OCI-LY3 (cell line): ENCODE data around the gene RBM12.

ENCODE experiments used
- H2AFZ ChIP-seq: fragments of 200-600, 300-600 bp; shearing (Covaris generic); 2 replicates; pipeline ENCODE4 v1.6.0; 2014; ENCODE audit warnings: antibody characterized with exemption, low read depth, low read length
- H3K27ac ChIP-seq: fragments of 200-600, 300-600 bp; sonication (generic); 2 replicates; pipeline ENCODE4 v1.5.1; 2014; ENCODE audit warnings: mild to moderate bottlenecking, low read length, moderate library complexity, mixed read lengths
- H3K27me3 ChIP-seq: fragments of 200-600, 300-600 bp; sonication (generic); 2 replicates; pipeline ENCODE4 v1.6.1; 2014; ENCODE audit warnings: low read depth, low read length, mixed read lengths
- H3K36me3 ChIP-seq: fragments of 200-600, 300-600 bp; sonication (generic); replicated peaks from 2 replicates; pipeline ENCODE3; 2014; ENCODE audit warnings: low read depth, low read length, mixed read lengths
- H3K4me1 ChIP-seq: fragments of 300-600, 200-600 bp; sonication (generic); 2 replicates; pipeline ENCODE4 v1.6.1; 2014; ENCODE audit warnings: low read length, mixed read lengths
- H3K4me2 ChIP-seq: fragments of 200-600, 300-600 bp; sonication (generic); 2 replicates; pipeline ENCODE4 v1.6.1; 2014; ENCODE audit warnings: low read length, mixed read lengths
- H3K4me3 ChIP-seq: fragments of 300-600, 200-600 bp; sonication (generic); 2 replicates; pipeline ENCODE4 v1.5.1; 2014; ENCODE audit warnings: antibody characterized with exemption, mild to moderate bottlenecking, low read length, moderate library complexity
- H3K79me2 ChIP-seq: fragments of 300-600, 200-600 bp; shearing (Covaris generic); 2 replicates; pipeline ENCODE4 v1.6.1; 2014; ENCODE audit warnings: mild to moderate bottlenecking, low read length, mixed read lengths
- H3K9ac ChIP-seq: fragments of 300-600, 200-600 bp; shearing (Covaris generic); 2 replicates; pipeline ENCODE4 v1.6.0; 2014; ENCODE audit warnings: mild to moderate bottlenecking, low read length, moderate library complexity
- H3K9me3 ChIP-seq: fragments of 200-600, 300-600 bp; shearing (Covaris generic); 2 replicates; pipeline ENCODE4 v1.6.1; 2014; ENCODE audit warnings: low read length, mixed read lengths; ENCODE audit not compliant: insufficient read depth
- H4K20me1 ChIP-seq: fragments of 200-600, 300-600 bp; sonication (generic); 2 replicates; pipeline ENCODE4 v1.6.1; 2016; ENCODE audit warnings: low read length, mixed read lengths; ENCODE audit not compliant: insufficient read depth
- EZH2phosphoT487 ChIP-seq: fragments of 200-600 bp; shearing (Covaris generic); IDR thresholded peaks from 2 replicates; pipeline ENCODE4 v1.6.1; 2018; ENCODE audit warnings: antibody characterized with exemption, mixed run types, low read depth
- TF ChIP-seq, protein P1 (sequence below): fragments of 200-600, 300-600 bp; sonication (generic); IDR thresholded peaks from 2 replicates; pipeline ENCODE4 v1.5.1; 2014; ENCODE audit warnings: antibody characterized with exemption, low read length, low read depth

RBM12 gene

DNA sequence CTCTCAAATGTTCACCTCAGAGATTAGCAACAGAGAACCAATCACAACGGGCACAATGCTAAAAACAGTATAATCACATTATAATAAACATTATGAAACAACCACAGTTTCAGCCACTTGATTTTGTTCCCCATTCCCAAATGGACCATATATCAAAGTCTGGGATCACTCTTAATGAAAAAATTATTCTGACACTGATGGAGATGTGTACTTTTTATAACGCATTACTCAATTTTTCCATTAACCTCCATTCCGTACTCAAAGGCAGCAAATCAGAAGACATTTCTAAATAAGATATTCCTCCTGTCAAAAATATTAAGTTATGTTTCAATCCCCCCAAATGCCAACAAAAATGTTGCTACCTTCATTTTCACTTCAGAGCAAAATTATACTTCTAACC, 2.8 kb downstream of the RBM12 start:
- no peaks in the 10 kb centered on the region for H3K9me3 ChIP-seq
- no peak overlapping the region for H2AFZ ChIP-seq
- peaks cover 83% of the 10 kb centered on the region for H3K79me2 ChIP-seq
- peak overlapping the region; percentile 86 for H3K4me3 ChIP-seq
- TF ChIP-seq, protein P1, sequence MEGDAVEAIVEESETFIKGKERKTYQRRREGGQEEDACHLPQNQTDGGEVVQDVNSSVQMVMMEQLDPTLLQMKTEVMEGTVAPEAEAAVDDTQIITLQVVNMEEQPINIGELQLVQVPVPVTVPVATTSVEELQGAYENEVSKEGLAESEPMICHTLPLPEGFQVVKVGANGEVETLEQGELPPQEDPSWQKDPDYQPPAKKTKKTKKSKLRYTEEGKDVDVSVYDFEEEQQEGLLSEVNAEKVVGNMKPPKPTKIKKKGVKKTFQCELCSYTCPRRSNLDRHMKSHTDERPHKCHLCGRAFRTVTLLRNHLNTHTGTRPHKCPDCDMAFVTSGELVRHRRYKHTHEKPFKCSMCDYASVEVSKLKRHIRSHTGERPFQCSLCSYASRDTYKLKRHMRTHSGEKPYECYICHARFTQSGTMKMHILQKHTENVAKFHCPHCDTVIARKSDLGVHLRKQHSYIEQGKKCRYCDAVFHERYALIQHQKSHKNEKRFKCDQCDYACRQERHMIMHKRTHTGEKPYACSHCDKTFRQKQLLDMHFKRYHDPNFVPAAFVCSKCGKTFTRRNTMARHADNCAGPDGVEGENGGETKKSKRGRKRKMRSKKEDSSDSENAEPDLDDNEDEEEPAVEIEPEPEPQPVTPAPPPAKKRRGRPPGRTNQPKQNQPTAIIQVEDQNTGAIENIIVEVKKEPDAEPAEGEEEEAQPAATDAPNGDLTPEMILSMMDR: no peak
- no peak for TF ChIP-seq EZH2phosphoT487
- H3K4me2 ChIP-seq: peak overlapping the region; percentile 92
- no peak overlapping the region for H3K9ac ChIP-seq
- peaks cover 8% of the 10 kb centered on the region for H3K36me3 ChIP-seq
- H3K4me1 ChIP-seq: peaks cover 28% of the 10 kb centered on the region
- peaks cover 69% of the 10 kb centered on the region for H4K20me1 ChIP-seq
- no peak overlapping the region for H3K27ac ChIP-seq
- no peaks in the 10 kb centered on the region for H3K27me3 ChIP-seq

DNA sequence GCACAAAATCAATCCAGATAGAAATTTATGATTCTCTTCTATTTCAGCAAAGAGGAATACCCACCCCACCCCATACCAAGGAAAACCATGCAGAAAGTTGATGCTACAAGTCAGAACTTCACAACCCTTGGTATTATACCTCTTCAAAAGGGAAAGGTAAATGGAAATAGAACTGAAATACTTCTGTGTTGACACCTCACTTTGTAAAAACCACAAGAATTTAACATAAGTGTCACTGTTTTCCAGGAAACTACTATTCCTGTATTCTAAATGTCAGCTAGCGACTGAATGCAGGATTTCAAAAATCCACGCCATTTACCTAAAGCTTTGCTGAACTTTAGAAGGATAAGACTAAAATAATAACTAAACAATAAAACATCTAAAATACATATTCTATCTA, 3.6 kb downstream of the RBM12 start:
- peaks cover 28% of the 10 kb centered on the region for H3K4me1 ChIP-seq
- peak overlapping the region; percentile 92 for H3K4me2 ChIP-seq
- H3K27me3 ChIP-seq: no peaks in the 10 kb centered on the region
- H2AFZ ChIP-seq: no peak overlapping the region
- no peak for TF ChIP-seq EZH2phosphoT487
- TF ChIP-seq, protein P1: no peak
- no peak overlapping the region for H3K27ac ChIP-seq
- H3K36me3 ChIP-seq: peaks cover 8% of the 10 kb centered on the region
- H3K9me3 ChIP-seq: no peaks in the 10 kb centered on the region
- no peak overlapping the region for H3K9ac ChIP-seq
- H3K4me3 ChIP-seq: 0 out of 2 replicates have a peak overlapping the region, but pooled peaks have one; percentile 86
- H4K20me1 ChIP-seq: peaks cover 77% of the 10 kb centered on the region
- H3K79me2 ChIP-seq: peaks cover 92% of the 10 kb centered on the region

DNA sequence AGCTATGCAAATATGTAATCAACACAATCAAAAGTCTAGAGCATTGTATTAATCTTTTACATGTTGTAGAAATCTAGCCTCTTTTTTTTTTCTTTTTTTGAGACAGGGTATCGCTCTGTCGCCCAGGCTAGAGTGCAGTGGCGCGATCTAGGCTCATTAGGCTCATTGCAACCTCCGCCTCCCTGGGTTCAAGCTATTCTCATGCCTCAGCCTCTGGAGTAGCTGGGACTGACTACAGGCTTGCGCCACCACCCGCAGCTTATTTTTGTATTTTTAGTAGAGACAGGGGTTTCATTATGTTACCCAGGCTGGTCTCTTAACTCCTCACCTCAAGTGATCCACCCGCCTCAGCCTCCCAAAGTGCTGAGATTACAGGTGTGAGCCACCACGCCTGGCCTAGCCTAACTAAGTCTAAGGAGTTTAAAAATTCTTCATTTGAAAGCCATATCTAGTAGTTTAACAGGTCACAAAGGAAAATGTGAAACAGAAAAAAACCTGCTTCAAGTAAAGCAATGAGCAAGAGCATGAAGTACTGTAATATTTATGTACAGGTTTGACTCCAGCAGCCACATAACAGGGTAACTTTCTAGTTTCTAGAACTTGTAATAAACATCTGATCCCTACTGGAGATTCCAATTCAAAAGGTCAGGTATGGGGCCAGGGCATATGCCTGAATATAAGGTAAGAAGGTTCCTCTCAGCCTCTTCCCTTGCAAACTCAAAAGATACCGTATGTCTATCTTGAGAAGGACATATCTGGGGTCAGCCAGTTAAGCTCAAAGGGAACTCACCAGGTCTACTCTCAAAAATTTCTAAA, 4.4 kb downstream of the RBM12 start:
- peaks cover 10% of the 10 kb centered on the region for H3K36me3 ChIP-seq
- no peak overlapping the region for H3K27ac ChIP-seq
- H3K9ac ChIP-seq: no peak overlapping the region
- no peak overlapping the region for H3K4me3 ChIP-seq
- H3K9me3 ChIP-seq: no peaks in the 10 kb centered on the region
- TF ChIP-seq EZH2phosphoT487: no peak
- TF ChIP-seq, protein P1: no peak
- H4K20me1 ChIP-seq: peaks cover 85% of the 10 kb centered on the region
- H2AFZ ChIP-seq: no peak overlapping the region
- peaks cover 28% of the 10 kb centered on the region for H3K4me1 ChIP-seq
- H3K4me2 ChIP-seq: 0 out of 2 replicates have a peak overlapping the region, but pooled peaks have one; percentile 92
- peaks cover 99% of the 10 kb centered on the region for H3K79me2 ChIP-seq
- H3K27me3 ChIP-seq: no peaks in the 10 kb centered on the region

DNA sequence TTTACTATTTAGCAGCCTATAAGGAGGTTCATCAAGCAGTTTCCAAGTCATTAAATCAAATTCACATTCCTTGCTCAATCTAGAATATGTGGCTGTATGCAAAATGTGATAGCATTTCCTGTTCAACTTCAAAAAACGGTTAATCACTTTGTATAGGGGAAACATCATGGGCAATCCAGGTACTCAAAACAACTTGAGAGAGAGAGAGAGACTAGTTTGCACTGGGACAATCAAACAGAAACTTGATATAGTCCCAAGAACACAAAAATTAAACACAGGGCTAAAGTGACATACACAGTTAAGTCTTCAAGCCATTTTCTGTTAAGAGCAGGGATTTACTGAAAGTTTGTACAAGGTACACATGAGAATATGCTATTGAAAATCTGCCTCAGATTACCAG, 7.4 kb downstream of the RBM12 start:
- peaks cover 100% of the 10 kb centered on the region for H3K79me2 ChIP-seq
- no peak overlapping the region for H3K9ac ChIP-seq
- H3K9me3 ChIP-seq: no peaks in the 10 kb centered on the region
- TF ChIP-seq, protein P1: no peak
- no peak for TF ChIP-seq EZH2phosphoT487
- H3K27ac ChIP-seq: no peak overlapping the region
- H2AFZ ChIP-seq: no peak overlapping the region
- H3K27me3 ChIP-seq: no peaks in the 10 kb centered on the region
- peaks cover 16% of the 10 kb centered on the region for H3K4me1 ChIP-seq
- H3K4me3 ChIP-seq: no peak overlapping the region
- no peak overlapping the region for H3K4me2 ChIP-seq
- H4K20me1 ChIP-seq: peaks cover 97% of the 10 kb centered on the region
- peaks cover 41% of the 10 kb centered on the region for H3K36me3 ChIP-seq
